HL-60 (cell line): Measurements from ENCODE around the gene ATG4A.

Experiments used
- DNase-seq, 2 experiments: peaks; one replicate each; pipeline ENCODE4 v3.0.0-alpha.2; 2010 to 2020; ENCODE audit warnings: low read depth in 1 of 2, low spot score in 1 of 2
- H3K27ac ChIP-seq: fragments of 250-450 bp; sonication (Bioruptor Pico); replicated peaks from 2 replicates; pipeline ENCODE4 v1.5.1; 2020; ENCODE audit warnings: mild to moderate bottlenecking, moderate library complexity
- H3K27me3 ChIP-seq: fragments of 250-450 bp; sonication (Bioruptor Pico); 2 replicates; pipeline ENCODE4 v1.5.1; 2021; ENCODE audit warnings: mild to moderate bottlenecking, moderate library complexity; ENCODE audit not compliant: insufficient read depth, poor library complexity, severe bottlenecking
- H3K4me3 ChIP-seq: replicated peaks from 2 replicates; pipeline ENCODE4 v1.5.1; 2011; ENCODE audit warnings: mild to moderate bottlenecking, control low read depth, low read length; ENCODE audit not compliant: insufficient read depth
- GABPA ChIP-seq: IDR thresholded peaks from 2 replicates; pipeline ENCODE4 v1.6.1; 2012; ENCODE audit warnings: low read depth
- POLR2AphosphoS5 ChIP-seq: IDR thresholded peaks from 2 replicates; pipeline ENCODE4 v1.6.1; 2012; ENCODE audit warnings: low read depth
- SPI1 ChIP-seq: IDR thresholded peaks from 2 replicates; pipeline ENCODE4 v1.6.1; 2012; ENCODE audit warnings: low read depth, mild to moderate bottlenecking, borderline replicate concordance
- TF ChIP-seq, protein P1 (sequence below): IDR thresholded peaks from one replicate; pipeline ENCODE4 v1.5.1; 2011; ENCODE audit warnings: low read length, control low read depth, inconsistent platforms; ENCODE audit not compliant: insufficient read depth
- TF ChIP-seq, protein P2 (sequence below): IDR thresholded peaks from 2 replicates; pipeline ENCODE4 v1.6.1; 2012; ENCODE audit warnings: low read depth; ENCODE audit not compliant: insufficient replicate concordance

ATG4A gene

DNA sequence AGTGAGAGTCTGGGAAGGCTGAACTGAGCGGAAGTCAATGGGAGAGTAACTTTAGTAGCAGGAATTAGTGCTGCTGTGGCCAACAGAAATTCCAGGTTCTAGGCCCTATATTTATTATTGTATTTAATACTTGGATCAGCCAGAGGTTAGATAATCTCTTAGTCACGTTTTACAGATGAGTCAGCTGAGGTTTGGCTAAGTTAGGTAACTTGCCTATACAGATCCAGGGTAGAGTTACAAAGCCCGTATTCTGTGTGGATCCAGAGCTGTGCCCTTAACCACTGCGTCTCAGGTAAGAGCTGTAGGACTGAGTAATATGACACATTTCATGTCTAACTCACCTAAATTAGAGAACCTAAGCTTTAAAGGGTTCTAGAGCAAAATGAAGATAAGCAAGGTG, 20.7 kb upstream of the ATG4A start:
- Histone ChIP-seq H3K27ac (no peak overlapping the region), H3K4me3 (no peak overlapping the region), H3K27me3 (peaks cover 5% of the 10 kb centered on the region)
- no peak for DNase-seq
- TF ChIP-seq, protein P1, sequence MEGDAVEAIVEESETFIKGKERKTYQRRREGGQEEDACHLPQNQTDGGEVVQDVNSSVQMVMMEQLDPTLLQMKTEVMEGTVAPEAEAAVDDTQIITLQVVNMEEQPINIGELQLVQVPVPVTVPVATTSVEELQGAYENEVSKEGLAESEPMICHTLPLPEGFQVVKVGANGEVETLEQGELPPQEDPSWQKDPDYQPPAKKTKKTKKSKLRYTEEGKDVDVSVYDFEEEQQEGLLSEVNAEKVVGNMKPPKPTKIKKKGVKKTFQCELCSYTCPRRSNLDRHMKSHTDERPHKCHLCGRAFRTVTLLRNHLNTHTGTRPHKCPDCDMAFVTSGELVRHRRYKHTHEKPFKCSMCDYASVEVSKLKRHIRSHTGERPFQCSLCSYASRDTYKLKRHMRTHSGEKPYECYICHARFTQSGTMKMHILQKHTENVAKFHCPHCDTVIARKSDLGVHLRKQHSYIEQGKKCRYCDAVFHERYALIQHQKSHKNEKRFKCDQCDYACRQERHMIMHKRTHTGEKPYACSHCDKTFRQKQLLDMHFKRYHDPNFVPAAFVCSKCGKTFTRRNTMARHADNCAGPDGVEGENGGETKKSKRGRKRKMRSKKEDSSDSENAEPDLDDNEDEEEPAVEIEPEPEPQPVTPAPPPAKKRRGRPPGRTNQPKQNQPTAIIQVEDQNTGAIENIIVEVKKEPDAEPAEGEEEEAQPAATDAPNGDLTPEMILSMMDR: no peak
- TF ChIP-seq GABPA: no peak
- TF ChIP-seq, protein P2, sequence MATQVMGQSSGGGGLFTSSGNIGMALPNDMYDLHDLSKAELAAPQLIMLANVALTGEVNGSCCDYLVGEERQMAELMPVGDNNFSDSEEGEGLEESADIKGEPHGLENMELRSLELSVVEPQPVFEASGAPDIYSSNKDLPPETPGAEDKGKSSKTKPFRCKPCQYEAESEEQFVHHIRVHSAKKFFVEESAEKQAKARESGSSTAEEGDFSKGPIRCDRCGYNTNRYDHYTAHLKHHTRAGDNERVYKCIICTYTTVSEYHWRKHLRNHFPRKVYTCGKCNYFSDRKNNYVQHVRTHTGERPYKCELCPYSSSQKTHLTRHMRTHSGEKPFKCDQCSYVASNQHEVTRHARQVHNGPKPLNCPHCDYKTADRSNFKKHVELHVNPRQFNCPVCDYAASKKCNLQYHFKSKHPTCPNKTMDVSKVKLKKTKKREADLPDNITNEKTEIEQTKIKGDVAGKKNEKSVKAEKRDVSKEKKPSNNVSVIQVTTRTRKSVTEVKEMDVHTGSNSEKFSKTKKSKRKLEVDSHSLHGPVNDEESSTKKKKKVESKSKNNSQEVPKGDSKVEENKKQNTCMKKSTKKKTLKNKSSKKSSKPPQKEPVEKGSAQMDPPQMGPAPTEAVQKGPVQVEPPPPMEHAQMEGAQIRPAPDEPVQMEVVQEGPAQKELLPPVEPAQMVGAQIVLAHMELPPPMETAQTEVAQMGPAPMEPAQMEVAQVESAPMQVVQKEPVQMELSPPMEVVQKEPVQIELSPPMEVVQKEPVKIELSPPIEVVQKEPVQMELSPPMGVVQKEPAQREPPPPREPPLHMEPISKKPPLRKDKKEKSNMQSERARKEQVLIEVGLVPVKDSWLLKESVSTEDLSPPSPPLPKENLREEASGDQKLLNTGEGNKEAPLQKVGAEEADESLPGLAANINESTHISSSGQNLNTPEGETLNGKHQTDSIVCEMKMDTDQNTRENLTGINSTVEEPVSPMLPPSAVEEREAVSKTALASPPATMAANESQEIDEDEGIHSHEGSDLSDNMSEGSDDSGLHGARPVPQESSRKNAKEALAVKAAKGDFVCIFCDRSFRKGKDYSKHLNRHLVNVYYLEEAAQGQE: no peak
- no peak for TF ChIP-seq POLR2AphosphoS5
- TF ChIP-seq SPI1: no peak

GRCh38 chrX:108071578-108071977, 20.0 kb upstream of the ATG4A start:
- no peak for DNase-seq
- TF ChIP-seq SPI1 (no peak), GABPA (no peak), POLR2AphosphoS5 (no peak)
- TF ChIP-seq, protein P1: no peak
- TF ChIP-seq, protein P2: no peak
- H3K27me3 ChIP-seq: peaks cover 5% of the 10 kb centered on the region
- no peak overlapping the region for H3K4me3 ChIP-seq
- no peak overlapping the region for H3K27ac ChIP-seq

DNA sequence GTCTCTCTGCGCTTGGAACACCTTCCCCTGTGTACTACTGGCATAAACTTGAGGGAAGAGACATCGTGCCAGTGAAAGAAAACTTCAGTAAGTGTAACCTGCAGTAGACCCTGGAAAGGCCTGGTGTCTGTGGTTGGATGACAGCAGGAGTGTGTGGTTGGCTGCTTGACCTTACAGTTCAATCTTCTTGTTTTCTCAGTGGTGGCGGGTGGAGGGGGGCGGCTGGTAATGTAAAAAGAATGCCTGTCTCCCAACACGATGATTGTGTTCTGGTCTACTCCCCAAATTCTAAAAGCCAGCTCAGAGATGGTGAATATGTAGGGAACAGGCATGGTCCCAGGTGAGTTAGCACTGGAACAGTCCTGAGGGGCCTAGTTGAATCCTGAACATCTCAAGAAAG, 18.8 kb upstream of the ATG4A start:
- H3K27ac ChIP-seq: no peak overlapping the region
- TF ChIP-seq POLR2AphosphoS5 (no peak), GABPA (no peak), SPI1 (no peak)
- TF ChIP-seq, protein P2: no peak
- TF ChIP-seq, protein P1: no peak
- no peak for DNase-seq
- peaks cover 5% of the 10 kb centered on the region for H3K27me3 ChIP-seq
- H3K4me3 ChIP-seq: no peak overlapping the region
